GM19468 (cell line): ENCODE data around the gene HOOK2.

Experiments
- ATAC-seq: cut with Tn5 transposase; IDR thresholded peaks from one replicate; pipeline ENCODE4 v1.9.1; 2021; ENCODE audit warnings: mild to moderate bottlenecking, moderate library complexity, moderate number of reproducible peaks; ENCODE audit not compliant: unreplicated experiment; ENCODE audit errors: extremely low read depth

Gene HOOK2

GRCh38 chr19:12783849-12784393, 8.6 kb upstream of the HOOK2 start:
- no peak for ATAC-seq

GRCh38 chr19:12783291-12783848, 8.0 kb upstream of the HOOK2 start:
- no peak for ATAC-seq

GRCh38 chr19:12782424-12783290, 7.3 kb upstream of the HOOK2 start:
- peak; percentile 29 for ATAC-seq

GRCh38 chr19:12782174-12782423, 6.7 kb upstream of the HOOK2 start:
- no peak for ATAC-seq

GRCh38 chr19:12779162-12779993, 4.0 kb upstream of the HOOK2 start:
- no peak for ATAC-seq

GRCh38 chr19:12778905-12779161, 3.5 kb upstream of the HOOK2 start:
- no peak for ATAC-seq

- no peak for ATAC-seq
These were observed 2.9 kb upstream of the HOOK2 start for GRCh38 chr19:12778017-12778904.

- ATAC-seq = no peak
These were observed 2.1 kb upstream of the HOOK2 start for GRCh38 chr19:12777217-12778016.

GRCh38 chr19:12773571-12773970, 1.8 kb downstream of the HOOK2 start:
- ATAC-seq = no peak

- no peak for ATAC-seq
These were observed 3.0 kb downstream of the HOOK2 start for GRCh38 chr19:12772323-12772722.

GRCh38 chr19:12770922-12771321, 4.4 kb downstream of the HOOK2 start:
- no peak for ATAC-seq

- no peak for ATAC-seq
These were observed 5.7 kb downstream of the HOOK2 start for GRCh38 chr19:12769689-12770088.

GRCh38 chr19:12767666-12768065, 7.7 kb downstream of the HOOK2 start:
- ATAC-seq = no peak

- ATAC-seq = no peak
These were observed 8.2 kb downstream of the HOOK2 start for GRCh38 chr19:12767150-12767549.

GRCh38 chr19:12766051-12766521, 9.3 kb downstream of the HOOK2 start:
- ATAC-seq = no peak

GRCh38 chr19:12764698-12765097, 10.7 kb downstream of the HOOK2 start:
- ATAC-seq = no peak

GRCh38 chr19:12763100-12763499, 12.3 kb downstream of the HOOK2 start:
- ATAC-seq = no peak

GRCh38 chr19:12759686-12760085, 15.7 kb downstream of the HOOK2 start:
- no peak for ATAC-seq

GRCh38 chr19:12757544-12758274, 17.6 kb downstream of the HOOK2 start:
- ATAC-seq = no peak
